Measurements from ENCODE around the gene AGBL4. TPM values are rescaled to one million over a fixed set of nuclear protein-coding genes. Genes with fewer than 3 reads are reported as not detected.

Gene AGBL4
- total and polyA plus RNA-seq, 9 of the 15 experiments (the other 6 are each of a cell fraction or from before 2014, with no cell fraction given) = 0.11 TPM; not detected in 7

DNA sequence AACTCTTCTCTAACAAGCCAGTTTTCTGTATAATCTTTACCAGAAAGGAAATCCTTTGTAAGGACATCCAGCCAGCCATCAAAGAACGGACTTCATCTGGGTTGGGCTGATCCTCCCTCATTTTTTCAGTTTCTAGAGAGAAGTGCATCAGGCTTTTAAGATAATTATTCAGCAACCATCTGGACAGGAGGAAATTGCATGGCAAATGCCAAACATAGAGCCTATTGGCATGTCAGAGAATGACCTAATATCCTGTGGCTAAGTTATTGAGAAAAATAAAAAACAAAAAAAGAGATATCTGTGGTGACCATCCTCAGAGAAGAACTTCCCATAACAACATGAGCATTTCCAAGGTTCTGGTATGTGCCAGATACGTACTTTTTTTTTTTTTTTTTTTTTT lies 1172.1 kb downstream of the AGBL4 start:
- H3K9me1 ChIP-seq (ENCODE audit: control insufficient read depth, insufficient read depth, low read length) = no peaks in the 10 kb centered on the region
- H4K20me1 ChIP-seq (replicated peaks; ENCODE audit: control insufficient read depth, insufficient read depth, low read length) = no peaks in the 10 kb centered on the region
- no peaks in the 10 kb centered on the region for H3K36me3 ChIP-seq (ENCODE audit: control insufficient read depth, insufficient read depth, low read length)
- no peak overlapping the region for H3K4me2 ChIP-seq (ENCODE audit: insufficient read depth, low read length)
- H3K27ac ChIP-seq (ENCODE audit: extremely low read depth, low read depth, low read length) = no peak overlapping the region
- no TSS peak for BruUV-seq (replicated peaks)
- no peaks in the 10 kb centered on the region for H3K4me1 ChIP-seq (replicated peaks in 1 of 2; ENCODE audit: control insufficient read depth in 2 of 2, insufficient read depth in 2 of 2, low read length in 2 of 2)
- intact Hi-C loops (cut with micrococcal nuclease) (no loop called here), in situ Hi-C loops (cut with MboI) (no loop called here)
- H3K9ac ChIP-seq (ENCODE audit: insufficient read depth in 1 of 2, low read depth in 2 of 2, low read length in 2 of 2) = no peak overlapping the region
- H3K4me3 ChIP-seq = no peak overlapping the region
- POLR2A ChIA-PET = no interaction called here
- no peaks in the 10 kb centered on the region for H3K79me2 ChIP-seq (ENCODE audit: control insufficient read depth, insufficient read depth, low read length)
- FAIRE-seq = no peak
- no peak overlapping the region for H2AFZ ChIP-seq (ENCODE audit: low read depth, low read length)
- DNase-seq (ENCODE audit: extremely low read depth in 1 of 4, low spot score in 3 of 4) = no peak
- WGBS (ENCODE audit: insufficient coverage, low coverage, missing lambda C conversion rate) = 0% methylated on average over 2 of the region's 2 CpGs
- CTCF ChIA-PET (ENCODE audit: low intra/inter-chr PET ratio) = no interaction called here
- no peaks in the 10 kb centered on the region for H3K9me3 ChIP-seq (replicated peaks; ENCODE audit: control insufficient read depth, insufficient read depth, low read depth, low read length)
- H3K27me3 ChIP-seq (ENCODE audit: control insufficient read depth in 2 of 2, insufficient read depth in 2 of 2, low read length in 2 of 2) = no peaks in the 10 kb centered on the region
- no peak for ATAC-seq
- TF ChIP-seq, protein P1, sequence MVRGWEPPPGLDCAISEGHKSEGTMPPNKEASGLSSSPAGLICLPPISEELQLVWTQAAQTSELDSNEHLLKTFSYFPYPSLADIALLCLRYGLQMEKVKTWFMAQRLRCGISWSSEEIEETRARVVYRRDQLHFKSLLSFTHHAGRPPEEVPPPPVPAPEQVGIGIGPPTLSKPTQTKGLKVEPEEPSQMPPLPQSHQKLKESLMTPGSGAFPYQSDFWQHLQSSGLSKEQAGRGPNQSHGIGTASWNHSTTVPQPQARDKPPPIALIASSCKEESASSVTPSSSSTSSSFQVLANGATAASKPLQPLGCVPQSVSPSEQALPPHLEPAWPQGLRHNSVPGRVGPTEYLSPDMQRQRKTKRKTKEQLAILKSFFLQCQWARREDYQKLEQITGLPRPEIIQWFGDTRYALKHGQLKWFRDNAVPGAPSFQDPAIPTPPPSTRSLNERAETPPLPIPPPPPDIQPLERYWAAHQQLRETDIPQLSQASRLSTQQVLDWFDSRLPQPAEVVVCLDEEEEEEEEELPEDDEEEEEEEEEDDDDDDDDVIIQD (CRISPR knock-in tag; IDR thresholded peaks at IDR 0.05) = no peak
- TF ChIP-seq PTRF (tag; IDR thresholded peaks at IDR 0.05) (no peak), HSF4 (CRISPR knock-in tag; IDR thresholded peaks at IDR 0.05; ENCODE audit: borderline replicate concordance) (no peak), RNF219 (CRISPR knock-in tag; IDR thresholded peaks at IDR 0.05) (no peak), RBM15 (IDR thresholded peaks at IDR 0.05; ENCODE audit: insufficient read depth, low read length) (no peak), ZNF77 (CRISPR knock-in tag; IDR thresholded peaks at IDR 0.05) (no peak), MCM3 (IDR thresholded peaks at IDR 0.05) (no peak), ZNF263 (CRISPR knock-in tag; IDR thresholded peaks at IDR 0.05; ENCODE audit: borderline replicate concordance) (no peak), MCM2 (IDR thresholded peaks at IDR 0.05; ENCODE audit: low read depth) (no peak), TEAD4 (IDR thresholded peaks at IDR 0.05; ENCODE audit: low read length) (no peak), TEAD4 (CRISPR knock-in tag; IDR thresholded peaks at IDR 0.05; ENCODE audit: borderline replicate concordance) (no peak), ATF7 (IDR thresholded peaks at IDR 0.05) (no peak), HOXB6 (CRISPR knock-in tag; IDR thresholded peaks at IDR 0.05; ENCODE audit: borderline replicate concordance) (no peak), FOXP4 (CRISPR knock-in tag; IDR thresholded peaks at IDR 0.05; ENCODE audit: borderline replicate concordance) (no peak), ZNF124 (CRISPR knock-in tag; IDR thresholded peaks at IDR 0.05) (no peak), HIVEP1 (CRISPR knock-in tag; IDR thresholded peaks at IDR 0.05) (no peak), KAT7 (CRISPR knock-in tag; IDR thresholded peaks at IDR 0.05; ENCODE audit: borderline replicate concordance) (no peak), ZNF699 (CRISPR knock-in tag; IDR thresholded peaks at IDR 0.05; ENCODE audit: insufficient replicate concordance) (no peak)
- TF ChIP-seq, protein P2, sequence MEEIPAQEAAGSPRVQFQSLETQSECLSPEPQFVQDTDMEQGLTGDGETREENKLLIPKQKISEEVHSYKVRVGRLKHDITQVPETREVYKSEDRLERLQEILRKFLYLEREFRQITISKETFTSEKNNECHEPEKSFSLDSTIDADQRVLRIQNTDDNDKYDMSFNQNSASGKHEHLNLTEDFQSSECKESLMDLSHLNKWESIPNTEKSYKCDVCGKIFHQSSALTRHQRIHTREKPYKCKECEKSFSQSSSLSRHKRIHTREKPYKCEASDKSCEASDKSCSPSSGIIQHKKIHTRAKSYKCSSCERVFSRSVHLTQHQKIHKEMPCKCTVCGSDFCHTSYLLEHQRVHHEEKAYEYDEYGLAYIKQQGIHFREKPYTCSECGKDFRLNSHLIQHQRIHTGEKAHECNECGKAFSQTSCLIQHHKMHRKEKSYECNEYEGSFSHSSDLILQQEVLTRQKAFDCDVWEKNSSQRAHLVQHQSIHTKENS (CRISPR knock-in tag; IDR thresholded peaks at IDR 0.05) = no peak
